IMR-90 (cell line): ENCODE measurements around the gene PLVAP. TPM values are rescaled to one million over a fixed set of nuclear protein-coding genes. Genes with fewer than 3 reads are reported as not detected.
"Not testable (repeated sequence)": the region's sequence is repeated elsewhere in the genome, so short reads cannot be mapped to it uniquely, and the experiment has no call there.

Experiments used
- ATAC-seq: fragments of 200-7000 bp; cut with Tn5 transposase; 2 replicates; pipeline ENCODE4 v1.9.1; 2020; ENCODE audit warnings: low read depth, mild to moderate bottlenecking, moderate library complexity
- BruUV-seq: library from RNA; stranded (reverse); fragments of 400-500 nt; replicated peaks from 2 replicates; lab custom pipeline; 2021; lab: Mats Ljungman, UMichigan
- CTCF ChIA-PET: fragments of 300-600 bp; formaldehyde crosslinking; extraction: SDS; loops from one replicate; lab custom pipeline; 2021; ENCODE audit warnings: antibody characterized with exemption; lab: Yijun Ruan, JAX
- POLR2A ChIA-PET: fragments of 300-600 bp; sonication (Branson Sonifier 250); formaldehyde crosslinking; loops from one replicate; lab custom pipeline; 2022; ENCODE audit warnings: antibody characterized with exemption; ENCODE audit not compliant: unreplicated experiment; lab: Charles Lee
- DNase-seq: peaks from one replicate; pipeline ENCODE4 v3.0.0; 2013
- H2AFZ ChIP-seq: replicated peaks from 2 replicates; pipeline ENCODE3; 2013; ENCODE audit warnings: low read length, mild to moderate bottlenecking; ENCODE audit not compliant: poor library complexity
- H2AK5ac ChIP-seq: 2 replicates; pipeline ENCODE4 v1.6.1; 2013; ENCODE audit warnings: low read depth, low read length, inconsistent platforms
- H2AK9ac ChIP-seq: replicated peaks from 2 replicates; pipeline ENCODE3; 2013; ENCODE audit warnings: mild to moderate bottlenecking, low read depth, low read length, moderate library complexity; ENCODE audit not compliant: poor library complexity
- H2BK120ac ChIP-seq: 2 replicates; pipeline ENCODE4 v1.6.1; 2013; ENCODE audit warnings: low read depth, low read length, inconsistent platforms
- H2BK15ac ChIP-seq: 3 replicates; pipeline ENCODE4 v1.6.1; 2013; ENCODE audit warnings: low read depth, low read length, inconsistent platforms
- H2BK20ac ChIP-seq: 2 replicates; pipeline ENCODE4 v1.6.1; 2013; ENCODE audit warnings: low read depth, mild to moderate bottlenecking, inconsistent platforms, low read length, moderate library complexity
- H2BK5ac ChIP-seq: 2 replicates; pipeline ENCODE4 v1.6.1; 2013; ENCODE audit warnings: mild to moderate bottlenecking, low read depth, low read length, inconsistent platforms; ENCODE audit not compliant: poor library complexity, severe bottlenecking
- H3K14ac ChIP-seq: replicated peaks from 2 replicates; pipeline ENCODE4 v1.6.1; 2013; ENCODE audit warnings: low read depth, low read length, inconsistent platforms
- H3K18ac ChIP-seq: 2 replicates; pipeline ENCODE4 v1.6.1; 2013; ENCODE audit warnings: low read depth, low read length, control low read depth
- H3K23ac ChIP-seq: 2 replicates; pipeline ENCODE4 v1.6.1; 2013; ENCODE audit warnings: low read depth, low read length, inconsistent platforms
- H3K27ac ChIP-seq: 2 replicates; pipeline ENCODE4 v1.5.1; 2013; ENCODE audit warnings: mild to moderate bottlenecking, control low read depth, low read length; ENCODE audit not compliant: insufficient read depth
- H3K27me3 ChIP-seq: 2 replicates; pipeline ENCODE4 v1.6.1; 2013; ENCODE audit warnings: low read length; ENCODE audit not compliant: control insufficient read depth, insufficient read depth
- H3K36me3 ChIP-seq: 2 replicates; pipeline ENCODE4 v1.6.1; 2013; ENCODE audit warnings: low read length, mixed read lengths; ENCODE audit not compliant: control insufficient read depth, insufficient read depth
- H3K4ac ChIP-seq: 2 replicates; pipeline ENCODE4 v1.6.1; 2013; ENCODE audit warnings: low read depth, low read length, inconsistent platforms
- H3K4me1 ChIP-seq: 2 replicates; pipeline ENCODE4 v1.6.1; 2013; ENCODE audit warnings: low read length, mixed read lengths; ENCODE audit not compliant: control insufficient read depth, insufficient read depth
- H3K4me2 ChIP-seq: 2 replicates; pipeline ENCODE4 v1.6.1; 2013; ENCODE audit warnings: low read depth, mild to moderate bottlenecking, control low read depth, low read length, moderate library complexity
- H3K4me3 ChIP-seq: 2 replicates; pipeline ENCODE4 v1.5.1; 2013; ENCODE audit warnings: low read depth, mild to moderate bottlenecking, control low read depth, low read length, moderate library complexity; ENCODE audit not compliant: insufficient read depth
- H3K56ac ChIP-seq: 2 replicates; pipeline ENCODE4 v1.6.1; 2013; ENCODE audit warnings: low read length, inconsistent platforms; ENCODE audit not compliant: insufficient read depth; ENCODE audit errors: extremely low read depth
- H3K79me1 ChIP-seq, 2 experiments: 2 replicates each; pipeline ENCODE4 v1.6.1; 2013; ENCODE audit warnings: low read length in 2 of 2, inconsistent platforms in 1 of 2, low read depth in 1 of 2
- H3K9ac ChIP-seq: 2 replicates; pipeline ENCODE4 v1.6.1; 2013; ENCODE audit warnings: low read depth, low read length, control low read depth
- H3K9me1 ChIP-seq: 2 replicates; pipeline ENCODE4 v1.6.1; 2013; ENCODE audit warnings: low read length, inconsistent platforms; ENCODE audit not compliant: insufficient read depth
- H3K9me3 ChIP-seq: 2 replicates; pipeline ENCODE4 v1.6.1; 2013; ENCODE audit warnings: low read length; ENCODE audit not compliant: control insufficient read depth, insufficient read depth
- H4K20me1 ChIP-seq: 2 replicates; pipeline ENCODE4 v1.6.1; 2013; ENCODE audit warnings: low read length, inconsistent platforms; ENCODE audit not compliant: insufficient read depth
- H4K5ac ChIP-seq: 2 replicates; pipeline ENCODE4 v1.6.1; 2013; ENCODE audit warnings: mild to moderate bottlenecking, low read depth, low read length, control low read depth
- H4K8ac ChIP-seq, 2 experiments: 2 replicates each; pipeline ENCODE4 v1.6.1; 2013; ENCODE audit warnings: low read depth in 2 of 2, low read length in 2 of 2, control low read depth in 1 of 2, inconsistent platforms in 1 of 2
- H4K91ac ChIP-seq: 2 replicates; pipeline ENCODE4 v1.6.1; 2013; ENCODE audit warnings: low read depth, low read length, inconsistent platforms; ENCODE audit not compliant: insufficient read depth
- WGBS, 2 experiments: methylation state at CpG; one replicate each; pipeline versions ENCODE4 v1.1.5 to v1.1.7; 2013; ENCODE audit warnings: missing lambda C conversion rate in 2 of 2; ENCODE audit not compliant: insufficient read length in 1 of 2; ENCODE audit errors: extremely low coverage in 2 of 2; 5-methylcytosine and 5-hydroxymethylcytosine counted together
- dilution Hi-C: fragments of 300-500 bp; cut with HindIII; formaldehyde crosslinking; loops from one replicate; pipeline ENCODE4 v1.14.3; 2018; ENCODE audit warnings: low sequenced_read_pairs; ENCODE audit not compliant: unreplicated experiment
- in situ Hi-C: fragments of 300-500 bp; cut with MboI; formaldehyde crosslinking; loops from 3 replicates; pipeline ENCODE4 v1.14.3; 2019; ENCODE audit warnings: low sequenced_read_pairs, inconsistent platforms, mixed read lengths
- intact Hi-C: fragments of 100-400 bp; cut with micrococcal nuclease; formaldehyde crosslinking; loops from 2 replicates; pipeline ENCODE4 v1.10.0; 2022
- polyA plus RNA-seq, 3 experiments: library from polyadenylated mRNA; depleted of rRNA; stranded (reverse); fragments of >200 nt; gene quantifications; 2 replicates each; pipeline ENCODE4 v1.2.3, GENCODE V29; 2012; ENCODE audit warnings: low replicate concordance in 1 of 3
- total RNA-seq: library from RNA; depleted of rRNA; stranded (reverse); fragments of >200 nt; gene quantifications from 2 replicates; pipeline ENCODE4 v1.2.3, GENCODE V29; 2012

PLVAP gene
- total and polyA plus RNA-seq, 2 of the 4 experiments (the other 2 are of a cell fraction): not detected

GRCh38 chr19:17363852-17364605, 13.1 kb downstream of the PLVAP start:
- WGBS, 2 experiments: no CpG with 5 or more reads among the region's 20 CpGs
- CTCF ChIA-PET, H2AK5ac ChIP-seq: not testable (repeated sequence)

More at GRCh38 chr19:17363852-17364605, 13.1 kb downstream of the PLVAP start:
- ATAC-seq, H3K79me1 ChIP-seq, H2BK20ac ChIP-seq, H3K4ac ChIP-seq, POLR2A ChIA-PET, H3K4me2 ChIP-seq, H3K14ac ChIP-seq, H2BK5ac ChIP-seq, dilution Hi-C loops, H2AFZ ChIP-seq, H2BK15ac ChIP-seq, H3K18ac ChIP-seq, H4K91ac ChIP-seq, in situ Hi-C loops, H4K8ac ChIP-seq, H3K4me1 ChIP-seq, H3K9me3 ChIP-seq, H3K4me3 ChIP-seq, H4K20me1 ChIP-seq, H3K27ac ChIP-seq, H4K5ac ChIP-seq, DNase-seq, intact Hi-C loops, H3K36me3 ChIP-seq, H3K56ac ChIP-seq, H3K23ac ChIP-seq, H3K9me1 ChIP-seq, H3K9ac ChIP-seq, H2BK120ac ChIP-seq, BruUV-seq, H2AK9ac ChIP-seq: not testable (repeated sequence)
- H3K27me3 ChIP-seq: peaks cover 11% of the 10 kb centered on the region
